OCI-M1 (cell line): ENCODE data around the gene CSF2RB.

Experiments
- DNase-seq: peaks from one replicate; lab custom pipeline; 2025; lab: John Stamatoyannopoulos, UW

CSF2RB gene

DNA sequence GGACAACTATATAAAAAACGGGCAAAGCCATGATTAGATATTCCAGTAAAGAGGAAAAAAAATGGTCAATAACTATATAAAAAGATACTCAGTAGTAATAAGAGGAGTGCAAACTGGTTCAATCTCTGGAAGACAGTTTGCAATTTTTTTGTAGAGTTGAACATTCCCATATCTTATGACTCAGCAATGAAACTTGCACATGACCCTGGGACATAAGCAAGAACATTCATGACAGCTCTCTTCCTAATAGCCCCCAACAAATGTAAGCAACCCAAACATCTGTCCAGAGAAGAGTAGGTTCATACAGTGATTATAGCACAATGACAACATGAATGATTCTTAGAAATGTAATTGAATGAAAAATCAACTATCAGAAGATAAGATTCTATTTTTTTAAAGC is 21.8 kb upstream of the CSF2RB start:
- peak; percentile 46 for DNase-seq

DNA sequence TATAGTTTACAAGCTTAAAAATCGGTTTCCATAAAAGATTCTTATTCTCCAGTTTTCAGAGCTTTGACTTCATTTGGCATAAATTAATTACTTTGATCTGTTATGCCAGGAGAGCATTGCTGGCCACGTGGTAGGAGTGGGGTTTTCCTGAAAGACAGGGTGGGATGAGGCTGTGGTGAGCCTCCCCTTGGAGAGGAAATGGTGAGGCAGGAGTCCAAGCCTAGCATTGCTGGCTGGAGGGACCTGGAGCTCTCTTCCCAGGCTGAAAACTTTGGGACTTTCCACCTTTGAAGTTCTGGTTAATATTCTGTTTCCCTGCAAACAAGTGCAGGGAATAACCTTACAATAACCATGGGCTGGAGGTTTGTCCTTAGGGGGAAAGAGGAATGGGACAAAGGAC is 21.1 kb upstream of the CSF2RB start:
- no peak for DNase-seq

DNA sequence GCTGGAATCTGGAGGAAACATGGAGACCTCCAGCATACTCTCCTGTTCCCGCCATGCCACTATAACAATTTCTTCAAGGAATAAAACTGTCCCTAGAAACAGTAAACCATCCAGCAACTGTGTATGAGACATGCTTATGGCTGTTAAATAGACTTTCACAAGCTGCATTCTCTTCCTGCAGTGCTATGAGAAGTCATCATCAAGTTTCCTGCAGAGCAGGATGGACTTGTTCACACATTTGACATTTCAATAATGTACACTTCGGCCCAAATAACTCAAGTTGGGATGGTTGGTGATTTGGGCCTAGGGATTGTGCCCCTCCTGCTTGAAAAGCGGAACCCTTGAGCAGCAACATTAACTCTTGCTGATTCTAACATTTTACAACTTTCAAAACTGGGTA is 20.2 kb upstream of the CSF2RB start:
- DNase-seq, result no peak

DNA sequence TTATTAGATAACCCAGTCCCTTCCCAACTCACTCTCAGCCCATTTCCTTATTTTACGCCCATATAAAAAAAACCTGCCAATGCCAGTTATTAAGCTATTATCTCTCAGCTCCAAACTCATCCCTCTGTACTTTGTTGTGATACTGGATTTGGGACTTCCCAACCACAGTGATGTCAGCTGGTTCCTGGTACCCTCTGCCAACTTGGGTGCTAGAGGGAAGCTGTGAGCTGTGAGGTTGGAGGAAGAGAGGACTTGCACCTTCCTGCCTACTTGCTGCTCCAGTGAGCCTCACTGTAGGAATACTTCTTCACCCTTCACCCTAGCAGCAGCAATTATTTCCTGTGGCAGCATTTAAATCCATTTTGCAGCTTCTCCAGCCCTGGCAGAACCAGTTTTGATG is 19.2 kb upstream of the CSF2RB start:
- DNase-seq, result no peak

DNA sequence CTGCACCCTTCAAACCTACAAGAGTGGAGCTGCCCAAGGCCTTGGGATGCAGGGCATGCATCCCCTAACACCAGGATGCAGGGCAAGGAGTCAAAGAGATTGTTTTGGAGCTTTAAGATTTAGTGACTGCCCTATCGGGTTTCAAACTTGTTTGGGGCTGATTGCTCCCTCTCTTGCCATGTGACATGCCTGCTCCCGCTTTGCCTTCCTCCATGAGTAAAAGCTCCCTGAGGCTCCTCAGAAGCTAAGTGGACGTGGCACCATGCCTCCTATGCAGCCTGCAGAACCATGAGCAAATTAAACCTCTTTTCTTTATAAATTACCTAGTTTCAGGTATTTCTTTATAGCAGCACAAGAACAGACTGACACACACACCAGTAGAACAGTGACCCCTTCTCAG is 15.8 kb upstream of the CSF2RB start:
- DNase-seq, result no peak

DNA sequence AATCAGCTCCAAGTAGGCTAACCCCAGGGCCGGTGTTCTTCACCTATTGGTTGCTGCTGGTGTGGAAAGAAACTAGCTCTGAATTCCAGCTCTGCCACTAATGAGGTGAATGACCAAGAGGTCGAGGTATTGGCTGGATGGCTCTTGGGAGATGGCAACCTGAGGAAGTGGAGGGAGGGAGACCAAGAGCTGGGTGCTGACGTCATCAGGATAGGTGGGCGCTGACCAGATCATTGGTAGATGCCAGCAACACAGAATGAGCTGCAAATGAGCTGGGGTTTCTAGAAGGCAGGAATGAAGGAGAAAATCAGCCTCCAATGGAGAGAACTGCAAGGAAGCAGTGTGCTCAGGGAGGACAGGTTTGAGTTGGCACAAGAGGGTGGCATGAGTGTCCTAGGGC is 14.7 kb upstream of the CSF2RB start:
- no peak for DNase-seq

DNA sequence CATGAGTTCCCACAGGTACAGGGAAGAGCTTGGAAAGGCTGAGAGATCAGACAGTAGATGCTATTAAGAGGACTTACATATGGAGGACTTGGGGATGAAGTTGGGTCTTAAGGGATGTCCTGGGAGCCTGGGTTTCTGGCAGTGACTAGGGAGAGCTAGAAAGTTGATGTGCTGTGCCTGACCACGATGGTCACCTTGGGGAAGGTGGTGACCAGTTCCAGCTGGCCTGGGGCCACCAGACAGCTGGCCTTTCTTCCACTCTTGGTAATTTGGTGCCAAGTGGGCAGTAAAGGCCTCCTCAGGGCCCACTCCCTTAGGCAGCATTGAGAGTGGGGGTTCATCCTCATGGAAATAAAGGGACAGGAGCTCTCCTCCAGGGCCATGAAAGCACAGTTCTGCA is 13.9 kb upstream of the CSF2RB start:
- no peak for DNase-seq

DNA sequence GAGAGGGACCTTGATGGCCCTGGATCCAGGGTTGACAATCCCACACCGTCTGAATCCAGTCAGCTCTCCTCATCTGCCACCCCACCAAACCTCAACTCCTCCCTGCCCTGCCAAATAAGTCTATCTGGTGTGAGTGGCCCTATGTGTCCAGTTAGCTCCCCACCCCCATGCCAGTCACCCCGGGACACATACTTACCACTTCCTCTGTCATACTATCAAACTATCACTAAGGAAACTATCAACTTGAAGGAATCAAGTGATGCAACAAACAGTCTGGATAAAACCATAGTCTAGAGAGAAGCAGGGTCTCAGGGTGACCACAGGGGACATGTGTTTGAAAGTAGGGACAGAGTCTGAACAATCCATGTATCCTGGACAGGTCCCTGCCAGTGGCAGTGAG is 13.2 kb upstream of the CSF2RB start:
- DNase-seq, result peak; percentile 97

DNA sequence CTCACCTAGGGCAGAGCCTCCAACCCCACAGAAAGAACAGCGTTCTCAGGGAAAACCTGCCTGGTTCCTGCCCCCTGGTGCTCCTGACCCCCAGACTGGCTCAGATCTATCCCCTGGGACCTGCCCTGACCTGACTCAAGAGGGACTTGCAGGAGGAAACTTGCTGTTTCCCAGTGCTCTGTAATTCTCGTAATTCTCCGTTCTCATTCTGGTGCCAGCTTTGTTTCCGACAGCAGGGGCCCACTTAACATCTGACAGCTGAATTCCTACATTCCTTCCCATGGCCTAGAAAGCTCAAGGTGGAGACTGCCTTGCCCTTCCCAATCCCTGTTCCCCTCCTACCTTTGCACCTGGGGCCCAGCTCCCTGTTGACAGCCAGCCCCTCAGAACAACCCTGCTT is 12.5 kb upstream of the CSF2RB start:
- peak; percentile 72 for DNase-seq

DNA sequence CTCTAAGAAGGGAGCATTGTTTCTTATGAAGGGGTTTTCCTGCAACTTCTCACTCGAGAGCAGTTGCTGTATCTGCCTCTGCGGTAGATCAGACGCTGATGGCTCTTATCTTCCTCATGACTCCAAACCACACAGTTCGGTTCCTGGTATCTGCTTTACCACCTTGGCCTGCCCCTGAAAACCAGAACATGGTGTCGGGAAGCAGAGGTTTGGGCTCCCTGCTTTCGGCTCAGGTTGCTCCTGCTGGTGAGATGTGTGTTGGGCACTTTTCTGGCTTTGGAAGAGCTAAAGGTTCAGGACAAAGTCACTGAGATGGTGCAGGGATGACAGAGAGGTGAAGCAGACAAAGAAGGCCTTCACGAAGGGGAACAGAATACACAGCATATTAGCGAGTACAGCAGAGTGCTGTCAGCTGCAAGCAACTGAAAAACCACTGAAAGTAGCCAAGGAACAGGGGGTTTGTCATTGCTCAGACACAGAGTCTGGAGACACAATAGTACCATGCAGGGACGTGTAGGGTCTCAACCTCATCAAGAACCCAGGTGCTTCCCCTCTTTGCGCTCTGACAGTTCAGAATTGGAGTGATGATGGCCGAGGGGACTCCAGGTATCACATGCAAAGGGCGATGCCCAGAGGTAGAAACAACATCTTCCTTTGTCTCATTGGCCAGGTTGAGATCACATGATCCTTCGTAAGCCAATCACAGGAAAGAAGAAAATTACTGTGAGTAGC is 11.9 kb upstream of the CSF2RB start:
- peak; percentile 94 for DNase-seq

DNA sequence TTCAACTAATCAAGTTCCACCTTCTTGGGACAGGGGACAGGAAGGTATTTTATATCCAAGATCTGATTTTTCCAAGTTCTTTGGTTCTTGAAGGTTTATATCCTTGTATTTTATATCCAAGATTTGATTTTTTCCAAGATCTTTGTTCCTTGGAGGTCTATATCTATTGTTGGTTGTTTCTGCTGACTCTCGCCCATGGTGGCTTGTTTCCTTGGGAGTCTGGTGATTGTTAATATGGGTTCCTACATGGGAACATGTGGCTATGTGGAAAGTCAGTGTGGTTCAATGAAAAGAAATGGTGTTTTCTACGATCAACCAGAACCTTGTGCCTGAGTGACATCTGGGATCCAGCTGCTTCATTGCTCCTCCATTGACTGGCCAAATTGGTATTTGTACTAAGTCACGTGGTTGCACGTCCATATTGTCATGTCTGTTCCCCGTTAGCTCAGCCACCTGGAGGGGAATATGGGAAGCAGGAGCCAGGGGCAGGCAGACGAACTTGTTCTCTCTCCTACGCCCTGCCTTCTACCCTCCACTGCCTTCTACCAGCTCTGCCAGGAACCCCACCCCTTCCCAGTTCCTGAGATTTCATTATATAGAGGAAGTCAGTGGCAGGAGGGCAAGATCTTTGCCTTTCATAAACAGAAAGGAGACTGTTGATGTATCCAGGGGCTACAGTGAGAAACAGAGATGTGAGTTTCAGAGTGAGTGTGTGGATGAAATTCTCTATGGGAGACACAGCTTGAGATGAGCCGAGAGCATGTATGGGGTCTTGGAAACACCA is 11.1 kb upstream of the CSF2RB start:
- DNase-seq, result peak; percentile 26

DNA sequence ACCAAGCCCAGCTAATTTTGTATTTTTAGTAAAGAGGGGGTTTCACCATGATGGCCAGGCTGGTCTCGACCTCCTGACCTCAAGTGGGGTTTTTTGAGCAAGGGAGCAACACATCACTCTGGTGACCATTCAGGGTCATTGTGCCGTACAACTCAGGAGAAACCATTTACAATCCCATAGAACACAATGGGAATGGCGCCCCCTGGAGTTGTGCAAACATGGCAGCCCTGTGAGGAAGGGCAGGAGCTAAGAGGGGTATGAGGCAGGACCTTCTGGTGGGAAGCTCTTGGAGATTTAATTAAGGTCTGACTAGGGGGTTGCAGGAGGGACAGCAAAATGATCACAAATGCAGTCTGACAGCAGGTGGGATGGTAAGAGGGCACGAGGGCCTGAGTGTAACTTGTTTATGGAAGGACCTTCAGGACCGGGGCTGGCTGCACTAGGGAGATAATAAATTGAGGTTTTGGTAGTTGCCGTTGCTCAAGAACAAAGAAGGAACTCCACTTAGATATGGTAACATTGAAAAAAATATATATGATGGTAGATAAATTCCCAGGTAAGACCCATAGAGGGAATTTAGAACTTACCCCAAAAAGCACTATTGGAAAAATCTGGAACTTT is 9.1 kb upstream of the CSF2RB start:
- peak; percentile 93 for DNase-seq

DNA sequence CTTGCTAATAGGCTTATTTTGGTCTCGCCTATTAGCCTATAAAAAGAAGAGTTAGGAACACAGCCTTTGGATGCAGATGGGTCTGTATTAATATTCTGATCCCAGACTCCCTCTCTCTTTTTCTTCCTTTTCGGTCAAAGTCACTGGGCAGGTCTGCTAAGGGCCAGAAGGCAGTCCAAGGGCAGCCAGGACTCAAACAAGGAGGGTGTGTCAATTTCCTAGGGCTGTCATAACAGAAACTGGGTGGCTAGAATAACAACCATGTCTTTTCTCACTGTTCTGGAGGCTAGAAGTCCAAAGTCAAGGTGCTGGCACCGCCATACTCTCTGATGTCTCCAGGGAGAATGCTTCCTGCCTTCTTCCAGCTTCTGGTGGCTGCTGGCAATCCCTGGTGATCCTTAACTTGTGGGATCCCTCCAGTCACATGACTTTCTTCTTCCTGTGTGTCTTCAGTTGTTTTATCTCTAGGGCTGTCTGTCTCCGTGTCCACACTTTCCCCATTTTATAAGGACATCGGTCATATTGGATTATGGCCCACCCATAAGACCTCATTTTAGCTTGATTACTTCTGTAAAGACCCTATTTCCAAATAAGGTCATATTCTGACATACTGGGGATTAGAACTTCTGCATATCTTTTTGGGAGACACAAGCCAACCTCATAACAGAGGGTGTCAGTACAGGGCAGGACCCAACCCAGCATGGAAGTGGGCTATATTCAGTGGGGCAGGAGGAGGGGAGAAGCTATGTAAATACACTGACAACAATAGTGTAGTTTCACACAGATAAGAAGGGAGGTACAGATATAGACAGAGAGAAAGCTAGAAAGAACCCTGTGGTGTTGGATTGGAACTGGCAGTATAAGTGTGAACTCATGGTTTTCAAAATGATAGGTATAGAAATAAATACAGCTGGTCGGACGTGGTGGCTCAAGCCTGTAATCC is 5.9 kb upstream of the CSF2RB start:
- peak; percentile 64 for DNase-seq

DNA sequence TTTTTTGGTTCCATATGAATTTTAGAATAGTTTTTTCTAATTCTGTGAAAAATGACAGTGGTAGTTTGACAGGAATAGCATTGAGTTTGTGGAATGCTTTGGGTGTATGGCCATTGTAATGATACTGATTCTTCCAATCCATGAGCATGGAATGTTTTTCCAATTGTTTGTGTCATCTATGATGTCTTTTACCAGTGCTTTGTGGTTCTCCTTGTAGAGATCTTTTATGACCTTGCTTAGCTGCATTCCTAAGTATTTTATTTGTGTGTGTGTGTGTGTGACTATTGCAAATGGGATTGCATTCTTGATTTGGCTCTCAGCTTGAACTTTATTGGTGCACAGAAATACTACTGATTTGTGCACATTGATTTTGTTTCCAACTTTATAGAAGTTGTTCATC is 3.0 kb upstream of the CSF2RB start:
- DNase-seq, result no peak

DNA sequence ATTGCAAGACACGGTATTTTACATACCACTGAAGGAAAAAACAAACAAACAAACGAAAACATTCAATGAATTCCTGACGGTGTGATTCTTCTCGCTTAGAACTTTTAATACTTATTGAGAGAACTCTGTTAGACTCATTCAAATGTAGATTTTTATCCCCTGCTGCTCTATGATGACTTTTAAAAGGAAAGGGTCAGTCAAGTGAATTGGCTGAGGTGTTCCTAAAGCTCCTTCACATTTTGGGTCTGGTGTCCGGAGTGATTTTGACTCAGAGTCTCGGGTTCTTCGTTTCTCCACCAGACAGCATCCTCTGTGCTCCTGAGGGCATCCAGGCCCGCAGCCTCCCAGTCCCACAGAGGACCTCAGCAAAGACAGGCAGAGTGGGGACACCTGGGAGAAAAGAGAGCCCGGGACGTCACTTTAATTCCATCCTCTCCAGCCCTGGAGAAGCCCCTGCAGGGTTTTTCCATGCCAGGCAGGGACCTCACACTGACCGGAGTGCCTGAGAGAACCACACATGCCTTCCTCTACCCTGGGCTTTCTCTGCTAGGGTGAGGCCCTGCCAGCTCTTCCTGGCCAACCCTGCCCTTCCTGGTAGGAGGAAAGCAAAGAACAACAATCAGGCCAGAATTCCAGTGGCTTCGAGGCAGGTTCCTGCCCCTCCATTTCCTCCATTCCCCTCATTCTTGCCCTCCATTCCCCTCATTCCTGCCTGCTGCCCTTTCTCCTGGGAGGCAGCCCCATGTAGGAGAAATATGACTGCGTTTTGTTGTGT is 1.4 kb upstream of the CSF2RB start:
- DNase-seq, result no peak

DNA sequence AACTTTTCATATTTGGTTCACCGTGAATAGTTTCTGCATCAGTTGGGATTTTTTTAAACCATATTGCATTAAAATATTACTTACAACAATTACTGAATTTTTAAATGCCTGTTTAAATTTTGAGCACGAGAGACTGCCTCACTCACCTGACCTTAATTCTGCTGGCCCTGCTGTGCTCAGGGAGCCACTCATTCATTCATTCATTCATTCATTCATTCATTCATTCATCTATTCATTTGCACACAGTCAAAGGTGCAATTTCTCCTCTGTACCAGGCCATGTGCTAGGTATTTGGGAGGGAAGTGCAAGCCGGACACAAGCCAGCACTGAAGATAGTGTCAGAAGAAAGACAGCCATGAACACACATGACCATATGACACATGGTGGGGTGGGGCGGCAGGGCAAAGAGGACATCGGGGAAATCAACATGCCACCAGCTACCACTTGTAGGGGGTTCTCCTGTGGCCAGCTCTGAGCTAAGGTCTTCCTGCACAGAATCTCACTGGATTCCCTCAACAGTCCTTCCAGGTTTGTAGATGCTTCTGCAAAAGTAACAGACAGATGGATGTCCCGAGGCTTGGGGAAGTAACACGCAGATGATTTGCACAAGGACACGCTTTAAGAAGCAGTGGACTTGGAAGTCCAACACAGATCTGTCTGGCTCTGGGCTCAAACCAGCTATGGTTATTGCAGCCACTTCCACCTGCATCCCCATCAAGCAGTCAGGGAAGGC is 568 bp upstream of the CSF2RB start:
- DNase-seq, result no peak

DNA sequence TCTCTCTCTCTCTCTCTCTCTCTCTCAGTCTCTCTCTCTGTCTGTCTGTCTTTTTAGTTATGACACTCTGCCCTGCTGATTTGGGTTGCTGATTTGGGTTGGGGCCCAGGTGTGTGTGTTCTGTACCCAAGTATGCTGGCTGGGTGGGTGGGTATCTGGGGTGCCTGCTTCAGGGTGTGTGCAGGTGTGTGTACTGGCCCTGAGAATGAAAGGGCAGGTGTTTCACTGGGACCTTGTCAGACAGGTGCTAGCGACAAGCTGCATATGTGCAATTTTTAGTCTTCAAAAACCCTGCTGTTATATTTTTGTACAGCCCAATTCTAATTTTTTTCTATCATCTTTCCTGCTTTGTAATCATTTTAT is 943 bp downstream of the CSF2RB start:
- DNase-seq, result no peak

DNA sequence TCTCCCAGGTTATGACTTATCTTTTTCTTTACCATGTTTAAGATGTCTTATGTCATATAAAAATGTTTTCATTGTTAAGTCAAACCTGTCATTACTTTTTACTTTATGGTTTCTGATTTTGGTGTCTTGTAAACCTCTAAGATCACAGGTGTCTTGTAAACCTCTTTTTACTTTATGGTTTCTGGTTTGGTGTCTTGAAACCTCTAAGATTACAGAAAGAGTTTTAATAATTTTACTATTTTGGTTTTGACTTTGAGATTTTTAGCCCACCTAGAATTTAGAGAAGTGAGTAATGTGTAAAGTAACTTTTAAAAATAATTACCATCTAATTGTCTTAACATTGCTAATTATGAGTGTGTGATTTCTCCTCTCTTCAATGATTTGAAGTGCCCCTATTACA is 2.6 kb downstream of the CSF2RB start:
- peak; percentile 34 for DNase-seq

DNA sequence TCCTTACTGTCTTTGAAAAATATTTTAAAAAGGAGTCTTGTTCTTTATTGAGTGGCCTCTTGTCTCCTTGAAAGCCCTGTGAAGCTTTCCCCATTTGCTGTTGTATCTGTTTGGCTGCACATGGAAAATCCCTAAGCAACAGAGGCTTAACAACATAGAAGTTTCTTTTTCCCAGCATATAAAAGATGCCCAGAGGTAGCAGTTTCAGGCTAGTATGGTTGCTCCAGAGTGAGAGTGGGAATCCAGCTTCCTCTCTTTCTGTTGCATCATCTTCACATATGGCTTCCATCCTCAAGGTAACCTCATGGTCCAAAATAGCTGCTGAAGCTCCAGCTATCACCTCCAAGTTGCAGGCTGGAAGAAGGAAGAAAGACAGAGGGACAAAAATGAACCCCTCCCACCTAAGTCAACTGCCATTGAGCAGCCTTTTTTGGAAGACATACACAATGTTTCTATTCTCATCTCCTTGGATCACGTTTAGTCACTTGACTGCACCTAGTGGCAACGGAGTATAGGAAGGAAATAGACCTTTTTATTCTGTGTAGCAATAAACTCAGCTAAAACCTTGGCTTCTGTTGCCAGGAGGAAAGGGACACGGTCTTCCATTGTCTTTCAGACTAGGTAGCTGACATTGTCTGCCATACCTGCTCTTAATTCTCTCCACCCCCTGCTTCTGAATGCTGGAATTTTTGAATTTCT is 5.3 kb downstream of the CSF2RB start:
- DNase-seq, result peak; percentile 43
